HUES48 (cell line): Measurements from ENCODE around the gene RPL38.

Experiments
- H3K27ac ChIP-seq: one replicate; pipeline ENCODE4 v1.7.0; 2013; ENCODE audit warnings: low read depth, low read length, inconsistent platforms
- H3K27me3 ChIP-seq: 2 replicates; pipeline ENCODE4 v1.6.1; 2013; ENCODE audit warnings: mild to moderate bottlenecking, low read length; ENCODE audit not compliant: control insufficient read depth, insufficient read depth
- H3K36me3 ChIP-seq: 2 replicates; pipeline ENCODE4 v1.6.1; 2013; ENCODE audit warnings: low read length; ENCODE audit not compliant: control insufficient read depth, insufficient read depth
- H3K4me1 ChIP-seq: 2 replicates; pipeline ENCODE4 v1.6.1; 2013; ENCODE audit warnings: mild to moderate bottlenecking, low read length; ENCODE audit not compliant: control insufficient read depth, insufficient read depth
- H3K4me3 ChIP-seq: 2 replicates; pipeline ENCODE4 v1.5.1; 2013; ENCODE audit warnings: mild to moderate bottlenecking, low read depth, low read length
- H3K9ac ChIP-seq: 2 replicates; pipeline ENCODE4 v1.6.1; 2013; ENCODE audit warnings: mild to moderate bottlenecking, low read depth, low read length, moderate library complexity
- H3K9me3 ChIP-seq: 2 replicates; pipeline ENCODE4 v1.6.1; 2013; ENCODE audit warnings: low read length; ENCODE audit not compliant: control insufficient read depth, insufficient read depth

RPL38 gene

DNA sequence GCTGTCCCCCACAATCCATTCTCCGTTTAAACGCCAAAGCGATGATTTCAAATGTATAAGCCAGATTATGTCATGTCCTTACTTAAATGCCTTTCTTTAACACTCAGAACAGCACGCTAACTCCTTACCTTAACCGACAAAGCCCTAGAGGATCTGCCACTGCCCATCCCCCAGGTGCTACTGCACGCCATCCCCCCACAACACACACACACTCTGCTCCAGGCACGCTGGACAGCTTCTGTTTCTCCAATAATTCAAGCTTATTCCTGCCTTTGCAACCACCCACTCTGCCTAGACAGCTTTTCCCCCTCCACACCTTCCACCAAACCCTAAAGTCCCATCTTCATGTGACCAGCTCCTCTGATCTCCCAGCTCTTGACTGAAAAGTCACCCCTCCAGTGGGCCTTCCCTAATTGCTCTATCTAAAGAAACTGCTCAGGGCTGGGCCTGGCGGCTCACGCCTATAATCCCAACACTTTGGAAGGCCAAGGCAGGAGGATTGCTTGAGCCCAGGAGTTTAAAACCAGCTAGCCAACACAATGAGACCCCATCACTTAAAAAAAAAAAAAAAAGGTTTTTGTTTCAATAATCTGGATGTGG, 38.9 kb upstream of the RPL38 start:
- Histone ChIP-seq H3K27ac (no peak overlapping the region), H3K9me3 (no peaks in the 10 kb centered on the region), H3K4me1 (peaks cover 8% of the 10 kb centered on the region; the same call in 1 of the 2 replicates), H3K4me3 (no peak overlapping the region), H3K9ac (no peak overlapping the region), H3K36me3 (no peaks in the 10 kb centered on the region), H3K27me3 (no peaks in the 10 kb centered on the region)

DNA sequence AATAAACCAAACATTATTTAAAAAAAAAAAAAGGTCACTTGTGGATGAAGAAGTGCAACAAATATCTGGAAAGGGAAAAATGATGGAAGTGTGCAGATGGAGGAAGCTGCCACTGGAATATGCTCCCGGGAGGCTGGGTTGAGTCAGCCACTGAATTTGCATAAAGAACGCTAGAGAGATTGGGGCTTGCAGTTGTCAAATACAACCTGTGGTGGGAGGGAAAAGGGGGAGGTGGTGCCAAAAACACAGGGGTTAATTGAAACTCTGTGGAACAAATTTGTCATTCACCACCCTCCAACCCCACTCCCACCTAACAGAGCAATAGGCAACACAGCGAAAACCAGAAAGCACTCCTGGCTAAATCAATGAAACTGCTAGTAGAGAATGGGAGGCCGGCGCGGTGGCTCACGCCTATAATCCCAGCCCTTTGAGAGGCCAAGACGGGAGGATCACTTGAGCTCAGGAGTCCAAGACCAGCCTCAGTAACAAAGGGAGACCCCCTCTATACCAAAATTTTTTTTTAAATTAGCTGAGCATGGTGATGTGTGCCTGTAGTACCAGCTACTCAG, 37.6 kb upstream of the RPL38 start:
- Histone ChIP-seq H3K9ac (no peak overlapping the region), H3K27ac (no peak overlapping the region), H3K9me3 (no peaks in the 10 kb centered on the region), H3K27me3 (no peaks in the 10 kb centered on the region), H3K4me1 (peaks cover 8% of the 10 kb centered on the region; the same call in 1 of the 2 replicates), H3K36me3 (no peaks in the 10 kb centered on the region), H3K4me3 (no peak overlapping the region)

DNA sequence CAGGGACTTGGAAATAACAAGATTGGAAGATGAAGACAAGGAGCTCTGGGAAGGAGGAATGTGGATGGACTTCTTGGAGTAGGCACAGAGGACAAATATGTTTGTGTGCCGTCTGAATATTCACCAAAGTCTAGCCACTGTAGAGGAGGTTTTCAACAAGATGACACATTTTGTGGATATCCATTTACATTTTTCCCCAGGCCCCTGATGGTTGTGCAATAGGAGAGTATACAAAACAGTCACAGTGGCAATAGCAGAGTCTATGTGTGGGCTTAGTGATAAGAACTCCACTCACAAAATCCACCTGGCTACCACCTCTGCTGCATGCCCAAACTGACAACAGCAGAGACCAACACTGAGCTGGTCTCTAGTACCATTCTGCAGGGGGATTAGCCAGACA, 32.6 kb upstream of the RPL38 start:
- Histone ChIP-seq H3K4me1 (no peaks in the 10 kb centered on the region), H3K9ac (no peak overlapping the region), H3K9me3 (no peaks in the 10 kb centered on the region), H3K27ac (no peak overlapping the region), H3K36me3 (no peaks in the 10 kb centered on the region), H3K4me3 (no peak overlapping the region), H3K27me3 (no peaks in the 10 kb centered on the region)

DNA sequence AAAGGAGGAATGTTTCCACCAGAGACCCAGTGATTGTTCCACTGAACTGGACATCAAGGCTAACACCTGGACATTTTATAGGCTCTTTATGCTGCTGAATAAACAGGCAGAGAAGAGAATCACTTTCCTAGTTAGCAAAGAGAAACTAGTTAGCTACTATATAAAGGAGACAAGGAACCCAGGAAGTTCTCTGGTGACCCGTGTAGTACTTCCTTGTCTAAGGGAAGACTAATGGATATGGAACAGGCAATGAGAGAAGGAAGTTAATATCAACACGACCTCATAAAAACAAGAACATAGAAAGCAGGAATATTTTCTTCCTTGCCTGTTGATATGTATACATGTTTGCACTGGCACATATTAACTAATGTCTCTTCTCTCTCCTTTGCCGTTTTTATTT, 30.8 kb upstream of the RPL38 start:
- no peaks in the 10 kb centered on the region for H3K36me3 ChIP-seq
- H3K27me3 ChIP-seq, result no peaks in the 10 kb centered on the region
- no peak overlapping the region for H3K27ac ChIP-seq
- no peaks in the 10 kb centered on the region for H3K4me1 ChIP-seq
- no peaks in the 10 kb centered on the region for H3K9me3 ChIP-seq
- H3K4me3 ChIP-seq, result no peak overlapping the region
- H3K9ac ChIP-seq, result no peak overlapping the region

DNA sequence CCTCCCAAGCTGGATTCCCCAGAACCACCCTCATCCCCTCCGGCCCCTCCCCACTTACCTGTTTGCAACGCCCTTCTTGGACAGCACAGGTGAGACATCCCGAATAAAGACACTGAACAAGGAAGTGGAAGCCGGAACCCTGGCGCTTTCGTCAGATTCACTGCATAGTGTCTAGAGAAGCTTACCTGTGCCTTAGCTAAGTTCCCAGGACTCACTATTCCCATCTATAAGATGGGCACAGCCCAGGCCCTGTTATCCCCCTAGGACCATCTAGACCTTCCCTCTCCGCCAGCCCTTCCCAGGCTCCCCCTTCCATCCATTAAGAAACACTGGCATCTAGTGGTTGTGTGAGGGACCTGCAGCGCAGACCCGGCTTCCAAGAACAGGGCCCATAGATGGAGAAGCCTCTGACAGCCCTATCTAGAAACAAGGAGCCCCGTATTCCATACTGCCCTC, 26.9 kb upstream of the RPL38 start:
- Histone ChIP-seq H3K9me3 (no peaks in the 10 kb centered on the region), H3K4me3 (no peak overlapping the region), H3K36me3 (no peaks in the 10 kb centered on the region), H3K27me3 (no peaks in the 10 kb centered on the region), H3K4me1 (no peaks in the 10 kb centered on the region), H3K27ac (no peak overlapping the region), H3K9ac (no peak overlapping the region)

DNA sequence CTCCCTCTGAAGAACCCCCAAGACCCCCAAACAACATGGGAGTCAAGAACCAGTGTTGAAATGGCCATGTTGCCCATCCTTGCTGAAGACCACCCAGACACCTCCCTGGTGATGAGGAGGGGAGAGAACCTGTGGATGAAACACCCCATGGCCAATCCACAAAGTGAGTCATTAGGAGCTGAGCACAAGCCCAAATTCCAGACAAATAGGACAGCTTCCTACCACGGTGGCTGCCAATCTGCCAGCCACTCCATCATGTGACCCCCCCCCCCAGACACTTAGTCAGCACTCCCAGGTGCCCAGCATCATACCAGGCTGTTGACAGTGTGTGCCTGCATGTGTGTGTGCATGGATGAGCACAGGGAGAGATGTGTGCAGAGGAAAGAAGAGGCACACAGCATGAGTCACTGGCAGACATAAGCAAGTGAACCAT, 26.4 kb upstream of the RPL38 start:
- Histone ChIP-seq H3K9ac (no peak overlapping the region), H3K27me3 (no peaks in the 10 kb centered on the region), H3K36me3 (no peaks in the 10 kb centered on the region)

DNA sequence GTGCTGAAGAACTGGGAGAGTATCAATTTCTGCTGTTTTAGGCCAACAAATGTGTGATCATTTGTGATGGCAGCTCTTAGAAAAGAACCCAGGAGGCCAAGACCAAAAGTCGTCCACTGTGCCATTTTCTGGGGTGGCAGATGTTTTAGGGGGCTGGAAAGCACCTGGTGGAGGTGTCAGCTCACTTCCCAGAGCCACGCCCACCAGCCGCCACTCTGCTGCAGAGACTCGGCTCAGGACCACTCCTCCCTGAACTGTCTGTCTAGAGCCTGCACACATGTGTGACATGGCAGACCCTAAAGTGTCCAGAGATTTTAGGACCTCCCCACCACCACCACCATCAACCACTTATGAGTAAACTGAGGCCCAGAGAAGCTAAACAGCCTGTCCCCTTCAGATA, 23.9 kb upstream of the RPL38 start:
- Histone ChIP-seq H3K9me3 (no peaks in the 10 kb centered on the region), H3K36me3 (no peaks in the 10 kb centered on the region), H3K27ac (no peak overlapping the region), H3K9ac (no peak overlapping the region), H3K4me3 (no peak overlapping the region), H3K27me3 (no peaks in the 10 kb centered on the region), H3K4me1 (no peaks in the 10 kb centered on the region)

More for the DNA sequence above, 26.4 kb upstream of the RPL38 start:
- Histone ChIP-seq H3K4me3 (no peak overlapping the region), H3K4me1 (no peaks in the 10 kb centered on the region), H3K9me3 (no peaks in the 10 kb centered on the region), H3K27ac (no peak overlapping the region)

DNA sequence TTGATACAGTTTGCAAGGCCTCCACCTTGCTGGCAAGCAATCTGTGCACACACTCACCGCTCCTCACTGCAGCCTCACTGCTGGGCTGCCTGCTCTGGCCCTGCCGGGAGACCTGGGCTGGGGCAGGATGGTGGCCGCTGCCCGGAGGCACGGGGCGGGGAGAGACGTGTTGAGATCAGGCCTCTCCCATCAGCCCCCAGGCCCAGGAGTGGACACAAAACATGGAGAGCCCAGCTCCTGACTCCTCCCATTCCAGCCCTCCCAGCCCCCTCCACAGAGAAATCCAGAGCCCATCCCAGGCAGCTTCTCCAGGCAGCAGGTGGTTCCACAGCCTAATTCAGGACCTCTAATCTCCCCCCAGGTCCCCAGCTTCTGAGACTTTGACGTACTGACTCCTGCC, 23.1 kb upstream of the RPL38 start:
- Histone ChIP-seq H3K36me3 (no peaks in the 10 kb centered on the region), H3K4me1 (no peaks in the 10 kb centered on the region), H3K9me3 (no peaks in the 10 kb centered on the region), H3K27me3 (no peaks in the 10 kb centered on the region), H3K4me3 (no peak overlapping the region), H3K27ac (no peak overlapping the region), H3K9ac (no peak overlapping the region)

DNA sequence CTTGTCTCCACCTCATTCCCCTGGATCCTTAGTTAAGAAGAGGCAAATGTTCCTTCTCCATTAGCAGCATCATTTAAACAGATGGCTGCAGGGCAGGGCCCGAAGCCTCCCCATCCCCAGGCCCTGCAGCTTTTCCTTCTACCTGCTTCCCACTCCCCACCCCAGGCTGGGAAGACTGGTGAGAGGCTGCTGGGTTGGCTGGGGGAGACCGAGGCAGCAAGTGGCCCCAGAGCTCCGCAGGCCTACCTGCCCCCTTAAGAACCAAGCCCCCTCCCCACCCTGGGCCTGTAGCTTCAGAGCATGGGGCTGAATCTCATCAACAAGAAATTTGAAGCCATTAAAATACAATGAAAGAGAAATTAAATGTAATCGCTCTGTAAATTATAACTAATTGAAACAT, 22.1 kb upstream of the RPL38 start:
- Histone ChIP-seq H3K27ac (no peak overlapping the region), H3K4me1 (no peaks in the 10 kb centered on the region), H3K9me3 (no peaks in the 10 kb centered on the region), H3K4me3 (no peak overlapping the region), H3K9ac (no peak overlapping the region), H3K36me3 (no peaks in the 10 kb centered on the region), H3K27me3 (no peaks in the 10 kb centered on the region)

DNA sequence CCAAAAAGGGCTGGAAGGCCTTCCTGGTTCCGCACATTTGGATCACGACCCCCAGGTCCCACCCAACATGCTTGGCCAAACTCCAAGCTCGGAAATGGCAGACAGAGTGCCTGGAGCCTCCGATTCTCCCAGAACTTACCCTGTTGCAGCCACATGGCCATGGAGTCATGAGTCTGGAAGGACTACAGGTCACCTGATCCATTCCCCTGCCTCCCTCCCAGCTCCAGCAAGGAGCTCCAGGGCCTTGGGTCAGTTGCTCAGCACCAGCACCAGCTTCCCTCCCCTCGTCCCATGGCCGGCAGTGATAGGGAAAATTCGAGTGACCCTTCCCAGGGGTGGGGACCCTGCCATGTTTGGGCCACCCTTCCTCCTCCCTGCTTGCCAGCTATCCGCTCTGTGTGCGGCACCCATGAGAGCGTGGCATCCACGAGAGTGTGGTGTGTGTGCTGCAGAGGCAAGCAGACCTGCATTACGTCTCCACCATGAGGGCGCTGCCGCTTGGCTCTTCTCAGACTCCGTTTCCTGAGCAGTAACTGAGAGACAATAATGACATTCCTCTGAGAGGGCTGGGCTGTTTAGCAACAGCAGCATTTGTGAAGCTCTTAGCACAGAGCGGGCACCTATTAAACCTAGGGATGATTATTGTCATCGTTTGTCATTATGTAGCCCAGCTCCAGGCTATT, 21.3 kb upstream of the RPL38 start:
- Histone ChIP-seq H3K27ac (no peak overlapping the region), H3K9ac (no peak overlapping the region), H3K36me3 (no peaks in the 10 kb centered on the region), H3K4me1 (no peaks in the 10 kb centered on the region), H3K9me3 (no peaks in the 10 kb centered on the region), H3K4me3 (no peak overlapping the region), H3K27me3 (no peaks in the 10 kb centered on the region)

DNA sequence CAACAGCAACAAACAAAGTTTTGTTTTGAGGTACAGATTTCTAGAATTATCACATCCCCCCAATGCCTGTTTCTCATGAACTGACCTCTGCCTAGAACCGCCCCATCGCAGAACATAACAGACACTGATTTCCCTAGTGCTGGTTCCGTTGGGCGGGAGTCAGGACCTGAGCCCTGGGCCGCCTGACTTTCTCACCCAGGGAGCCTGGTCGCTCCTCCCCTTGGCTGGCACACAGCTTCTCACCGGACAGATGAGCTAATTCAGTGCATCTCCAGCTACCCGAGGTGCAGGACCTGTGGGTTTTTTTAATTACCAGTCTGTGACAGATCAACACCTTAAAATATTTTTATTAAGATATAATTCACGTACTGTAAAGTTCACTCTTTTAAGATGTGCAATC, 20.1 kb upstream of the RPL38 start:
- Histone ChIP-seq H3K27me3 (no peaks in the 10 kb centered on the region), H3K9ac (no peak overlapping the region), H3K27ac (no peak overlapping the region), H3K9me3 (no peaks in the 10 kb centered on the region), H3K4me1 (no peaks in the 10 kb centered on the region), H3K36me3 (no peaks in the 10 kb centered on the region), H3K4me3 (no peak overlapping the region)
